CD4-positive, alpha-beta T cell treated with Interleukin-2 at 100 ng/mL for 4 hours (primary cell): Measurements from ENCODE around the gene DPF3.
A peak's percentile ranks its signal among the peaks of the same experiment; 100 is the strongest.

Experiments
- DNase-seq: peaks from one replicate; pipeline ENCODE4 v3.0.0-alpha.2; 2020; ENCODE audit warnings: low spot score

DPF3 gene

DNA sequence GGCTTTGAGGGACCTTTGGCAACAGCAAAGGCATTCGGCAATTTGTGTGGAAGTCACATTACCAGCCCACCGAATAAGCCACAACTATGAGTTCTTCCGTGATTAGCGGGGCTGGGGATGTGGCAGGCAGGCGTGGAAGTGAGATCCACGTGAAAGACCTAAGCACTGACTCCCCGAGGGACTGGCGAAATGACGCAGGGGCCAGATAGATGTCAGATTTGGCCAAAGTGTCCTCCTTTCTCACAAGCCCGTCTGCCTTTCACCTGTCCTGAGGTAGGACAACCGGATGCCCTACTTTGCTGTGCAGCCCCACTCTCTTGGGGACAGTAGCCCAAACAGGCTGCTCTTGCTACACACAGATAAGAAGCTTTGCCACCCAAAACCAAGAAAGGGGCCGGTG, 54.5 kb downstream of the DPF3 start:
- DNase-seq = no peak

DNA sequence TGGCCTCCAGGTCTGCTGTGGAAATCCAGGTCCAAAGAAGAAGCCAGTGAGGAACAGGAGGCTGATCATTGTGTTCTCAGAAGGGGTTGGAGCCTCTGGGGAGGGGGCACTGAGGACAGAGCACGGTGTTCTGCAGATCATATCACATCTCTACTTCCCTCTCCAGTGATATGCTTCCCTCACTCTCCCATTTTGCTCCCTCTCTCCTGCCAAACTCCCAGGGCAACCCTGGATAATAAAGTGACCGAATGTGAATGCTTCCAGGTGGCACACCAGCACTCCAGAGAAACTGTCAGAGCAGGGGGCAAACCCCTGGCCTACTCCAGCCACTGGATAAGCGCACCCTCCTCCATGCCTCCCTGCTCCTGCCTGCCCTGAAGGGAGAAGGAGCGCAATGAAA, 57.8 kb downstream of the DPF3 start:
- no peak for DNase-seq

DNA sequence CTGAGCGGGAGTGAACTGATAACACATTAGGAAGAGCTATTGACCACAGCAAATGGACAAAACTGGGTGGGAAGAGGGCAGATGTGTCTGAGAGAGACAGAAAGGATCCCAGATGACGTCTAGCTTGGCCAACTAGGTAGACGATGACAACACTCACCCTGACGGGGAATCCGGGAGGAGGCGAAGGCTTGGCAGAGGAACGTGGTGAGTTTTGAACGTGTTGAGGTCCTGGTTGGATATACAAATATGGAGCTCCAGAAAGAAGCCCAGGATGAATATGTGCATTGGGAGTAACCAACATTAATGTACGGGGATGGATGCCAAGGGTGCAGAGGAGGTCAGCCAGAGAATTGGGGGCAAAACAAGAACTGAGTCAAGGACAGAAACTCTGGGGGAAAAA, 60.7 kb downstream of the DPF3 start:
- DNase-seq = no peak

DNA sequence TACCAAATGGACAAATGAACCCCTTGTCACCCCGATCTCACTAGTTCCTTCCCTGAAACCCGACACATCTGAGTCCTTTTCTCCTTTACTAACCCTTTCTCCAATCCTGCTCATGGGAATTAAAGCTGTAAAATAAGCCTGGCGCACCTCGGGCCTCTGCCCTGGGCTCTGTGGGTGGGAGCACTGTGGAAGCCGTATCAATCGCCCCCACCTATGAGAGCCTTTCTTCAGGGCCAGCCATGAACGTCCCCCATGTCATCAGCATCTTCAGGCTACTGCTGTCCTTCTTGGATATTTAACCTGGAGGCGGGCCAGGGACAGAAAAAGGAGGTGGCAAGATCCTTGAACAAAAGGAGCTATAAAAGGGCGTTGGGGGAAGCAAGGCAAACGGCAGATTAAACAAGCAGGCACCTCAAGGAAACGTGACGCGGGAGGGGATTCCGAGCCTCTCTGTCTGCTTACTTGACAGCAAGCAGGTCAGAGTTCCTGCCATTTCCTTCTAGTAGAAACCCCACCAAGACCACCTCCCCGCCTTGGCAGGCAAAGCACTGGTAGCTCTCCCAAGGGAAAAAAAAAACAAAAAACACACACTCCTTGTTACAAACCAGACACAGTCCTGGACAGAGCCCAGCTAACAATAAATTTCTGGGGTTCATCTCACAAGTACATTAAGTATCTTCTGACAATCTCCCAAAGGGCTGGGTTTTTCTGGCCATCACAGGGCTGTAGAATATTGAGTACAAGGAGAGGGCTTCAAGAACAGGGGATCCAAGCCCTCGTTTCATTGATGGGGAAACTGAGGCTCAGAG, 62.9 kb downstream of the DPF3 start:
- no peak for DNase-seq

DNA sequence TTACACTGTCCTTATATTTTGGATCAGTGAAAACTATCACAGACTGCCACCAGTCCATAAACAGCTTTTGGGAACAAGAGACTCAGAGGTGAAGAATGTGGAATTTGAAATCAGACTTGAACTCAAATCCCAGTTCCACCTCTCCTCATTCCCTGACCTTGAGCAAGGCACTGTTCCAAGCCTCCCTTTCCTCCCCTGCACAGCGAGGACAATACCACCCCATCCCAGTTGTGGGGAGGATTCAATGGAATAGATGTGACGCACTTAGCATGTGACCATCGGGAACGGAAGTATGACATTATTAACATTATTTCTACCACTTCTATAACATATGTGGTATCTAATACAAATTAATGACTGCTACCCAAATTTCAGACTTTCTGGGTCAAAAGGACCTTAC, 63.5 kb downstream of the DPF3 start:
- DNase-seq = no peak

DNA sequence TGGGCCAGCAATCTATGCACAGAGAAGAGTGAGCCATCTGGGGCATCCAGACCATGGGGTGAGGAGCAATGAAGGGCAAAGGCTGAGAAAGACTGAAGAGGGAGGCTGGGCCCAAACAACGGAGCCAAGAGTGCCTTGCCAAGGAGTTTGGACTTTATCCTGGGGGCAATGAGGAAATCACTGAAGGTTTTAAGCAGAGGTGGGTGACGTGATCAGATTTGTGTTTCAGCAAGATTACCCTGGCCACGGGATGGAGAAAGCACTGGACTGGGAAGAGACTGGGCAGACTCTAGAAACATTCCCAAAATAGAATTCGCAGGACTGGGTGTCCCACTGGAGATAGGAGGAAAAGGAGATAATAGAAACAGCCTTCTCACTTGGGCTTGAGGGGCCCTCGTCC, 65.3 kb downstream of the DPF3 start:
- no peak for DNase-seq

DNA sequence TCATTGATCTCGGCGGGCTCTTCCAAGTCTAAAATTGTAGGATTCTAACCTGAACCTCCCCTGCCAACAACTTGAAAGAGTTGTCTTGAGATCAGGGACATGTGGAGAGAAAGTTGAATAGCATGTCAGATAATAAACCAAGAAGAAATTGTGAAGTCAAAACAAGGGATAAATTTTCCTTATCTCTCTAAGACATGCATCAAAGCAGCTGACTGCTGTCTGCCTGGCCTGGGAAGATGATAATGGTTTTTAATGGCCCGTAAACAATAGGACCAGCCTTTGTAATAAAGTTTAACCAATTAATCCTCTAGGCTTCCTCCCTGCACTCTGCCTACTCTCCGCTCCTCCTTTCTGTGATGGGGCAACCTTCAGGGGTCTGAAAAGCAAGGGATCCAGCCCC, 67.9 kb downstream of the DPF3 start:
- no peak for DNase-seq

DNA sequence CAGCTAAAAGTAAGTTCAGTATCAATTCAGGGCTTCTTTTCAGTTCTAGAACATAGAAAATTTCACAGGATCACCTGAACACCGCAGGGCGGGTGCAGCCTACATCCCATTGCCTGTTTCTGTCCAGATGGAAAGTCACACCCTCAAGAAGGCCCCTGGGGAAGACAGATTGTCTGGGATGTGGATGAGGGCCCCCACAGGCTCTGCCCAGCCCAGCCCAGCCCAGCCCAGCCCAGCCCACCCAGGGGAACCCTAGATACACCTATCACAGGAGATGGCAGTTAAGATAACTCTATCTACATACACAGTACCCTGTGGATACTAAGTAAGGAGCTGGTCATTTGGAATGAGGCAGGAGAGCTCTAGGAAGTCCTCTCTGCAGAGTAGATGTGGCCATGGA, 68.4 kb downstream of the DPF3 start:
- DNase-seq = no peak

DNA sequence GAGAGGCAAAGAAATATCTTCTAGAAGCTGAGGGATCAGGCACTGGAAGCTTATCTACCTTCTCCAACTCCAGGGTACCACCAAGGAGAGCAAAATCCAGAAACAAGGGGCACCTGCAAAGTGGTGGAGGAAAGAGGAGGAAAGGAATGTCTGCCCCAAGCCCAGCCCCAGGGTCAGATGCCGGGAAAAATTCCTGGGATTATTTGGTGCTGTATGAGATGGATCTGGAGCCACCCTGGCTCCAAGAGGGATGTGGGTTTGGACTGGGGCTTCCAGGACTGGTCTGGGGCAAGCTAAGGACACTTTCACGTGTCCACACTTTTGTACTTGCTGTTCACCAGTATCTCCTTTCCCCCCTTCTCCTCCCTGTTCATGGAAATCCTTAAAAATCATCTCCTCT, 69.8 kb downstream of the DPF3 start:
- no peak for DNase-seq

DNA sequence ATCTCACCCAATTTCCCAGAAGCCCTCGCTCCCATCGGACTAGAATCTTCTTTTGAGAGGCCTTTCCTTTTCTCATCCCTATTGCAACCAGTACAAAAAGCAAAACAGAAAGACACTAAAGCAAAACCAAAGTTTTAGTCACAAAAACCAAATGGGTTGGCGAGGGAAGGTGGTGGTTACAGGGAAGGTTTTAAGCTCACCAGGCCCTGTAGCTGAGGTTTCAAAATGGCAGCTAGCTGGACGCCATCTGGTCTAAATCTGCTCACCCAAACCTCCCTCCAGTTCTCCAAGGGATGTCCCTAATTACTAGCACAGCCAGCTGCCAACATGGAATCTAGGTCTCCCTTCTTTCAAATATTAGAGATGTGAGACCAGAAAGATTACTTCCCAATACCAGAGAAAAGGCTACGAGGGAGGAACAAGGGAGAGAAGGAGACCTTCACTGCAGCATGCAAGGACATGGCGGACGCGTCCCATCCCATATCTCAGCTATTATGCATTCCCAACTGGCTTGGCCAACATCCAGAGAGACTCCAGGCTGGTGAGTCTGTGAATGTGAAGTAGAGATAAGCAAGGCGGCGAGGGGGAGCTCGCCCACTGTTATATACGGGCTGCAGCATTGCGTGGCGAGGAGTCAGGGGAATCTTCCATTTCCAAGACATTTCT, 70.8 kb downstream of the DPF3 start:
- DNase-seq = no peak

DNA sequence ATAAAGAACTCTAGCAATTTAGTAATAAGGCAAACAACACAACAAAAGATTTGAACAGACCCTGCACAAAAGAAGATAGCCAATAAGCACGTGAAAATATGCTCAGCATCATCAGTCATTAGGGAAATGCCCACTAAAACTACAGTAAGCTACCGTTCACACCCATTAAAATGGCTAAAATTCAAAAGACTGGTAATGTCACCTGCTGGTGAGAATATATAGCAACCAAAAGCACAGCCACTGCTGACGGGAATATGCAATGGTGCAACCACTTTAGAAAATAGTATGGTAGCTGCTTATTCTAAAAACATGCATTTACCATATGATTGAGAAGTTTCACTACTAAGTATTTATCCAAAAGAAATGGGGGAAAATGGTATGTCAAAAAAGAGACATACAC, 74.9 kb downstream of the DPF3 start:
- no peak for DNase-seq

DNA sequence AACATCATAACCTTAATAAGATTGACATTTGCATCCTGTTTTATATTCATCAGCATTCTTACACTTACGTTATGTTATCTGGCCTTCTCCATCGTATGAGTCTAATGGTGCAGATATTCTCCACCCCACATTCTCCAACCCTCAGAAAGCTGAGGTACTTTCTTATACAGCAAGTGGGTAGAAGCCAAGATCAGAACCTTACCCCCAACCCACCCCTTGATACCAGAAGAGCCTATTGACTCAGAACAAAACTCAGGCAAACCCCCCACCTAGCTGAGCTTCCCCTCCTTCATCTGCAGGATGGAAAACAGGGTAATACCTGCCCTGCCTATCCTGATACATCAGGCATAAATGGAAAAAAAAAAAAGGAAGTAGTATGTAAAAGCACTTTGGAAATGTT, 77.6 kb downstream of the DPF3 start:
- DNase-seq = no peak

DNA sequence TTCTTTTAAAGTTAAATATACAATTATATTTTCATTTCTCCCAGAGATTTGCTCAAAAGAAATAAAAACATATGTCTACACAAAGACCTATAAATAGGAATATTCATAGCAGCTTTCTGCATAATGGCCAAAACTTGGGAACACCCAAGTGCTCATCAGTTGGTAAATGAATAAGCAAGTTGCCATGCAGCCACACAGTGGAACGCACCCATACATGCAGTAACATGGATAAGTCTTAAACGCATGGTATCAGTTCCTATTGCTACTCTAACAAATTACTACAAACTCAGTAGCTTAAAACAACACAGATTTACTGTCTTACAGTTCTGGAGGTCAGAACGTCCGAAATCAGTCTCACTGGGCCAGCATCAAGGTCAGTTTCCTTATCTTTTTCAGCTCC, 78.5 kb downstream of the DPF3 start:
- no peak for DNase-seq

DNA sequence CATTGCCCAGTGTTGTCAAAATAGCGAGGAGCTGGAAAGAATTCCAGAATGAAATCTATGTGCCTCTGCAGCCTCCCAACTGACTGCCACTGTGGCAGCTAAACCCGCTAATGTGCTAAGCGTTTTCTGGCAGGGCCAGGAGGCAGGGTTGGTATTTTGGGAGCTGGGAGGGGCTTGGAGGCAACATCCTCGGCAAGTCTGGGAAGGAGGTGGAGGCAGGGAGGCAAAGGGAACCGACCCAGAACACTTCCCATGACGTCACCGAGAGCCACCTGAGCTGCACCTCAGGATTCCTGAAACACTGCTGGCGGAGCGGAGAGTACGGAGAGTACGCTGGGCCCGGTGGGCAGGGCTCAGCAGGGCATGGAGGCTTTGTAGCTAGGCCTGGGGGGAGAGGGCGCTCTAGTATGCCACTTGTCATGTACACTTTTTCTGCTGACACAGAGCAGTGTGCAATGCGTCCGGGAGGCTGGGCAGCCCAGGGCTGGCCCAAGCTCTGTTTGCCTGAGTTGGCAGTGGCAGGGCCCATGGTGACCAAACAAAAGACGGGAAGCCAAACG, 81.5 kb downstream of the DPF3 start:
- DNase-seq = no peak

DNA sequence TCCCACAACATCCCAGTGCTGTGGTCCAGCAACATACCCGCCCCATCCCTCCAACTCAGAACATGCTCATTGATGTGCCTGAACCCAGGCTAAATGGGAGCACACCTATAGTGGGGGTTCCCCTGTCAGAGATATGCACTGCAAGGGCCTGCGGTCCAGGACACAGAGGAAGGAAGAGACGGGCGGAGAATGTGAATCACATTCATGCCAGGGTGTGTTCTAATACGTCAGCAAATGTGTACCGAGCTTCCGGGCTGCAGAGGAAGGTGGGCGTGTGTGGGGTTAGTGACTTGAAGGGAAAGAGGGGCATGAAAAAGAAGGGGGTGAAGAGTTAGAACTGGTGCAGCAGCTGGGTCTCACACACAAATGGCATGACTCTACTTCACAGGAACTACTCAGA, 83.7 kb downstream of the DPF3 start:
- DNase-seq = peak; percentile 39

DNA sequence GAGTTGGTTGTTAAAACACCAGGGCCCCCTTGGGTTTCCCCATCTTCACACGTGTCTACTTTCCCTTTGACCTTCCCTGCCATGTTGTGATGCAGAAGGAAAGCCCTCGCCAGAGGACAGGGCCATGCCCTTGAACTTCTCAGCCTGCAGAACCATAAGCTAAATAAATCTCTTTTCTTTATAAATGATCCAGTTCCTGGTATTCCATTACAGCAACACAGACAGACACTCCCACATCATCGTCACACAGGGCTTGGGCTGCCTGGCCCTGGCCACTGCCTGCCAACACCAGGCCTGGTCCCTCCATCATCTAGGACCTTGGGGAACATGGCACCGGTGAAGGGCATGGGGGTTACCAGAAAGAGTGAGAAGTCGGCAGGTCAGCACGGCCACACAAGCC, 84.8 kb downstream of the DPF3 start:
- DNase-seq = no peak

DNA sequence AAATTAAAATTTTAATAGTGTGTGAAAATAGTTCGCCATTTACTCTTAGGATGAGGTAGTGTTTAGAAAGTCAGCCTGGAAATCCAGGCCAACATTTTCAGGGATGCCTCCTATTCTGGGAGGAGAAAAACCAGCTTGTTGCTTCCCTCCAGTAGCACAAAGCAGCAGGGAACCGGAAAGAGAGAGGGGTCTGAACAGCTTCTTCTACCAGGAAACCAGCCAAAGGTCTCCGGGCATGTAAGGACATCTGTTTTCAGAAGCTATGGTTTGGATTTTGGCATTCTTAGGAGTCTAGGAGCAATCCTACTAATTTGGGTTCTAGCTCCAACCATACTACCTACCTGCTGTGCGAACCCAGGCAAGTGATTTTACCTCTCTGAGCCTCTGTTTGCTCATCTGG, 85.3 kb downstream of the DPF3 start:
- DNase-seq = no peak

DNA sequence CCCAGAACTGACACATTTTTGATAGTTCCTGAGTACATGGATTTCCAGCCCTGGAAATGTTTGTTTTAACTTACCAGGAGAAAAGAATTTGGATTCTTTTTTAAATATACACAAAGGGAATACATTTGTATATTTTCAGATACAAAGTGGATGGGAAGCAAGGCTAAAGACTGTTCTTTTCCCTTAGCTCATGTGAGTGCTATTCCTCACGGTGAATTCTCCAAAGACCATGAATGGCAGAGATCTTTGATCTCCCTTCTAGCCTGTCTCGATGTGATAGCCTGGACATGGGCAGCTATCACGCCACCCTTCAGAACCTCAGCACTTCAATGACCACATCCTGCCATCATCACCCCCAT, 91.3 kb downstream of the DPF3 start:
- no peak for DNase-seq

DNA sequence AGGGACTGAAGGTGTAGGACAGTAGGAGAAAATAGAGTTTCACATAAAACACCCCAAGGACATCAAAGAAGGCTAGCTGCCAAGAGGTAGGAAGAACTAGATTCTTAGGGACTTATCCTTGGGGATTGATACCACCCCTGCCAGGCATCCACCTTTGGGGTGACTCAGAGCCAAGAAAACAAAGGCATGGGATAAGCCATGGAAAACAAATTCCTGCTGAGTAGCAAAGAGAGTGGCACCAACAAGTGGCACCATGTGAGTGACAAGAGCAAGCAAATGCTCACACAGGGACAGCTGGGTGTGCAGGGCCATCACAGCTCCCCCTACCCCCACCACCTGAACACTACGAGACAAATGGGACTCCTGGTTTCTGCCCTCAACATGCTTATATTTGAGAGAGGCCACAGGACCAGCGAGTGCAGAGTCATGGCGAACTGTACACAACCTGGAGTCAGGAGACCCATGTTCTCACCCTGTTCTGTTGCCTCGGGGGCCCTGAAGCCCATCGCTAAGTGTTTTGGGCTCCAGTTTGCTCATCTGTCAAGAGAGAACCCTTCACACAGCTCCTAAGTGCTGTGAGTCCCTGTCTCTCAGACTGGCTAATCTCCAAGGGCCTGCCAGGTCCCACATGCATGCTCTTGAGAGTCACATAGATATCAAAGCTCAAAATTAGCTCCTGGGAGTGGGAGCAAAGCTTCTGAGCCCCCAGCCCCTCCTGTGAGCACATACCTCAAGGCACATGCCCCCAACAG, 91.9 kb downstream of the DPF3 start:
- no peak for DNase-seq

DNA sequence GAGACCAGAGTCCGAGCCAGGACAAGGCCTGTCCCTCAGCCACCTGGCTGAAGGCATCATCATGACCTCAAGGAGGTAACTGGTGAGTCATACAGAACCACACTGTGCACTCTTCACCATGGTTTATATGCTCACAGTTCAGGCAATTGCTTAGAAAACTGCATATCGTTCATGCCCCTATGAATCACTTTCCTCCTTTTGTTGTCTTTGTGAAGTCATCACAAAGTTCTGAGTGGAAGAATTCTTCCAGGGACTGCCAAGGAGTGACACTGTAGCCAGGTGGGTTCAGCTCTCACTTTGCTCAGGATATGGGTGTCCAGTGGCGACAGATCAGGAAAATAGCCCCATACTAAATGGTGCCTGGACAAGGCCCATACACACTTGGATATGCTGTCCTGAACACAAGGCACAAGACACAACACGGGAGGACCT, 92.5 kb downstream of the DPF3 start:
- no peak for DNase-seq

DNA sequence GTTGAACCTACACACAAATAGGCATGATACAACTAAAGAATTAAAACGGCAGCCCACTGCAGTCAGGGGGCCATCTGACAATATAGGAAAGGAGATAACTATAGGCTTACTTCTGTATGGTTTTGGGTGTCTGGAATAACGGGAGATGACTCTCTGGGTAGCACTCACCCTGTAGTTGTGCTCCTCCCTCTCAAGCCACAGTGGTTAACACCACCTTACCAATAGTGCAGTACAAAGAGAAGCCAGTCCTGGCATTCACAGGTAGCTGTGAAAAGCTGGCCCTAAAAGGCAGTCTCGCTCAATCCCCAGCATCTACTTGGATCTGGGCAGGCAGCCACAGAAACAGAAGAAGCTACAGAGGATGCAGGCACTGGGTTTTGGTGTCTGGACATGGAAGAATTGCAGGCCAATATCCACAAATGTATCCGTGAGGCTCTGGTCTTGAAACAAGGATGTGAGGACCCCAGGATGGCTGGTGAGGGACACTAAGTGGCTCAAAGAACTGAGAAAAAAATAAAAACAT, 93.0 kb downstream of the DPF3 start:
- DNase-seq = no peak

DNA sequence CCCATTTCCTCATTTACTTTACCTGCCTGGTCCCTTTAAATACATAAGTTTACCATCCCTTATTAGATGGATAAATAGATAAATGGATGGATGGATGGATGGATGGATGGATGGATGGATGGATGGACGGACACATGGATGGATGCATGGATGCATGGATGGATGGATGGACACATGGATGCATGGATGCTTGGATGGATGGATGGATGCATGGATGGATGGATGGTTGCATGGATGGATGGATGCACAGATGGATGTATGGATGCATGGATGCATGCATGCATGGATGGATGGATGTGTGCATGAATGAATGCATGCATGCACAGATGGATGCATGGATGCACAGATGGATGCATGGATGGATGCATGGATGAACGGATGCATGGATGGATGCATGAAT, 93.6 kb downstream of the DPF3 start:
- no peak for DNase-seq

DNA sequence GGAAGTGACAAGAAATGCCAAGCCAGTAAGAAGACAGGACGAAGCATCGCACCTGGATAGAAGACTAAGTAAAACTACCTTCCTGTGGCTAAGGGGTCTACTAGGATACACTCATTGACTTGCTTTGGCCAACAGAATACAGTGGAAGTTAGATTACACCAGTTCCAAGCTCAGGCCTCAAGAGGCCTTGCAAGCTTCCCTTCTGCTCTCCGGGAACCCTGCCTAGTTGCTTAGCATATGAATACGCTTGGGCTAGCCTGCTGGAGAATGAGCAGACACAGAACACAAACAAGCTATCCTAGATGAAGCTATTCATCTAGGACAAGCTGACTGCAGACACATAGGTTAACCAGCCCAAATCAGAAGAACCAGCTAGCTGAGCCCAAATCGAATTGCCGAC, 97.0 kb downstream of the DPF3 start:
- DNase-seq = no peak
